Measurements from ENCODE around the gene ZNF385D.

GRCh38 chr3:21662403-21662802, 88.6 kb downstream of the ZNF385D start:
- no peak for TF ChIP-seq CTCF (IDR thresholded peaks at IDR 0.05; ENCODE audit: low read depth, low read length)
- TF ChIP-seq POLR2A (IDR thresholded peaks at IDR 0.05; ENCODE audit: extremely low read depth, insufficient read length), result no peak
- TF ChIP-seq, protein P1, sequence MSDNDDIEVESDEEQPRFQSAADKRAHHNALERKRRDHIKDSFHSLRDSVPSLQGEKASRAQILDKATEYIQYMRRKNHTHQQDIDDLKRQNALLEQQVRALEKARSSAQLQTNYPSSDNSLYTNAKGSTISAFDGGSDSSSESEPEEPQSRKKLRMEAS (IDR thresholded peaks at IDR 0.05; ENCODE audit: low read depth, low read length), result no peak
- TF ChIP-seq MYC (IDR thresholded peaks at IDR 0.05; ENCODE audit: low read depth, low read length), result no peak

Data from NB4 (cell line).